Peyer's patch (tissue), 4 donors: Measurements from ENCODE around the gene EDRF1. TPM values are rescaled to one million over a fixed set of nuclear protein-coding genes. Genes with fewer than 3 reads are reported as not detected.

Experiments used
- DNase-seq, 3 donors: peaks; one replicate each; pipeline ENCODE4 v3.0.0-alpha.2; 2017 to 2019
- H3K27ac ChIP-seq, 4 donors: fragments of 200-600 bp; sonication (generic); one replicate each; pipeline ENCODE4 v1.5.1; 2016 to 2019
- H3K27me3 ChIP-seq, 2 donors: fragments of 200-600 bp; sonication (generic); one replicate each; pipeline ENCODE4 v1.5.1; 2019
- H3K36me3 ChIP-seq, 3 donors: fragments of 200-600 bp; sonication (generic); one replicate each; pipeline ENCODE4 v1.5.1; 2016 to 2019
- H3K4me1 ChIP-seq, 4 donors: fragments of 200-600 bp; sonication (generic); one replicate each; pipeline ENCODE4 v1.5.1; 2016 to 2019
- H3K4me3 ChIP-seq, 4 donors: fragments of 200-600 bp; sonication (generic); 1 replicate in 3 of 4; 2 replicates in 1 of 4; pipeline ENCODE4 v1.5.1; 2016 to 2019; ENCODE audit warnings: mild to moderate bottlenecking in 1 of 4
- H3K9me3 ChIP-seq, 4 donors: fragments of 200-600 bp; sonication (generic); one replicate each; pipeline ENCODE4 v1.5.1; 2016 to 2019; ENCODE audit warnings: mild to moderate bottlenecking in 1 of 4
- CTCF ChIP-seq, 6 experiments: fragments of 450-650 bp in 4 of 6; fragments of 200-600 bp in 2 of 6; sonication (generic) in 1 of 6; IDR thresholded peaks; one replicate each; pipeline ENCODE4 v1.5.1; 2017 to 2019; ENCODE audit warnings: antibody characterized with exemption in 6 of 6, mild to moderate bottlenecking in 3 of 6, moderate library complexity in 1 of 6
- POLR2A ChIP-seq, 2 donors: fragments of 450-650 bp; IDR thresholded peaks; one replicate each; pipeline ENCODE4 v1.5.1; 2017; ENCODE audit warnings: antibody characterized with exemption in 2 of 2, mild to moderate bottlenecking in 2 of 2, moderate library complexity in 2 of 2
- total RNA-seq, 4 donors: library from RNA; depleted of rRNA; stranded (reverse); fragments of >200 nt; gene quantifications; one replicate each; pipeline ENCODE4 v1.1.0, GENCODE V29; 2016

EDRF1 gene
- total RNA-seq, 4 donors from 2014 or later, result 24.3 to 60.2 (median 36.5) TPM

GRCh38 chr10:125683821-125684220 is 35.7 kb upstream of the EDRF1 start:
- TF ChIP-seq POLR2A (IDR thresholded peaks at IDR 0.05) (no peak), CTCF (IDR thresholded peaks at IDR 0.05) (no peak)
- H3K27me3 ChIP-seq, result no peaks in the 10 kb centered on the region
- H3K4me1 ChIP-seq, result no peaks in the 10 kb centered on the region
- no peaks in the 10 kb centered on the region for H3K9me3 ChIP-seq
- no peaks in the 10 kb centered on the region for H3K36me3 ChIP-seq
- no peak overlapping the region for H3K4me3 ChIP-seq
- DNase-seq, result no peak
- H3K27ac ChIP-seq, result no peak overlapping the region

GRCh38 chr10:125684581-125684980 is 34.9 kb upstream of the EDRF1 start:
- H3K27me3 ChIP-seq, result no peaks in the 10 kb centered on the region
- no peaks in the 10 kb centered on the region for H3K36me3 ChIP-seq
- no peaks in the 10 kb centered on the region for H3K4me1 ChIP-seq
- no peak overlapping the region for H3K27ac ChIP-seq
- no peak for TF ChIP-seq CTCF (IDR thresholded peaks at IDR 0.05)
- no peaks in the 10 kb centered on the region for H3K9me3 ChIP-seq
- no peak for DNase-seq
- no peak overlapping the region for H3K4me3 ChIP-seq

- no peaks in the 10 kb centered on the region for H3K27me3 ChIP-seq
- DNase-seq, result no peak
- no peaks in the 10 kb centered on the region for H3K36me3 ChIP-seq
- H3K4me3 ChIP-seq, result no peak overlapping the region
- no peak overlapping the region for H3K27ac ChIP-seq
- no peaks in the 10 kb centered on the region for H3K4me1 ChIP-seq
- no peaks in the 10 kb centered on the region for H3K9me3 ChIP-seq
- TF ChIP-seq POLR2A (IDR thresholded peaks at IDR 0.05) (no peak), CTCF (IDR thresholded peaks at IDR 0.05) (no peak)
Observed at GRCh38 chr10:125687507-125688185, 31.9 kb upstream of the EDRF1 start.

- H3K4me1 ChIP-seq, result no peaks in the 10 kb centered on the region
- no peaks in the 10 kb centered on the region for H3K27me3 ChIP-seq
- no peak for DNase-seq
- no peak overlapping the region for H3K27ac ChIP-seq
- no peak overlapping the region for H3K4me3 ChIP-seq
- no peak for TF ChIP-seq CTCF (IDR thresholded peaks at IDR 0.05)
- TF ChIP-seq POLR2A (IDR thresholded peaks at IDR 0.05), result no peak
- H3K36me3 ChIP-seq, result no peaks in the 10 kb centered on the region
- no peaks in the 10 kb centered on the region for H3K9me3 ChIP-seq
Observed at GRCh38 chr10:125689955-125690569, 29.4 kb upstream of the EDRF1 start.

GRCh38 chr10:125691160-125691981 is 28.1 kb upstream of the EDRF1 start:
- H3K4me3 ChIP-seq, result no peak overlapping the region
- H3K9me3 ChIP-seq, result no peaks in the 10 kb centered on the region
- H3K27ac ChIP-seq, result no peak overlapping the region
- no peaks in the 10 kb centered on the region for H3K36me3 ChIP-seq
- no peaks in the 10 kb centered on the region for H3K27me3 ChIP-seq
- TF ChIP-seq CTCF (IDR thresholded peaks at IDR 0.05) (no peak), POLR2A (IDR thresholded peaks at IDR 0.05) (no peak)
- no peak for DNase-seq
- no peaks in the 10 kb centered on the region for H3K4me1 ChIP-seq
